CD4-positive, alpha-beta T cell treated with Interleukin-15 for 1 hour (primary cell): ENCODE results near the gene CYP1A1.
"Not testable (repeated sequence)": the region's sequence is repeated elsewhere in the genome, so short reads cannot be mapped to it uniquely, and the experiment has no call there.

ENCODE experiments used
- DNase-seq: peaks from one replicate; pipeline ENCODE4 v3.0.0-alpha.2; 2020

CYP1A1 gene

GRCh38 chr15:74733269-74733668 is 7.9 kb upstream of the CYP1A1 start:
- no peak for DNase-seq

- DNase-seq: no peak
Measured at GRCh38 chr15:74732846-74733245, 7.5 kb upstream of the CYP1A1 start.

GRCh38 chr15:74730619-74731316 is 5.4 kb upstream of the CYP1A1 start:
- no peak for DNase-seq

- not testable (repeated sequence) for DNase-seq
Measured at GRCh38 chr15:74729372-74729771, 4.0 kb upstream of the CYP1A1 start.

GRCh38 chr15:74728699-74729098 is 3.4 kb upstream of the CYP1A1 start:
- not testable (repeated sequence) for DNase-seq

GRCh38 chr15:74727727-74728126 is 2.4 kb upstream of the CYP1A1 start:
- no peak for DNase-seq

- DNase-seq: no peak
Measured at GRCh38 chr15:74726774-74727164, 1.4 kb upstream of the CYP1A1 start.

- peak; percentile 20 for DNase-seq
Measured at GRCh38 chr15:74725845-74726773, 781 bp upstream of the CYP1A1 start.

- no peak for DNase-seq
Measured at GRCh38 chr15:74724570-74725224, 631 bp downstream of the CYP1A1 start.

GRCh38 chr15:74723754-74724334 is 1.5 kb downstream of the CYP1A1 start:
- DNase-seq: no peak

GRCh38 chr15:74723187-74723586 is 2.1 kb downstream of the CYP1A1 start:
- DNase-seq: no peak

- DNase-seq: no peak
Measured at GRCh38 chr15:74722591-74722990, 2.7 kb downstream of the CYP1A1 start.

GRCh38 chr15:74716651-74717050 is 8.7 kb downstream of the CYP1A1 start:
- peak; percentile 28 for DNase-seq

GRCh38 chr15:74712311-74712710 is 13.0 kb downstream of the CYP1A1 start:
- DNase-seq: no peak

- DNase-seq: no peak
Measured at GRCh38 chr15:74710319-74711094, 14.8 kb downstream of the CYP1A1 start.

GRCh38 chr15:74709892-74710291 is 15.4 kb downstream of the CYP1A1 start:
- no peak for DNase-seq

- DNase-seq: no peak
Measured at GRCh38 chr15:74709011-74709410, 16.3 kb downstream of the CYP1A1 start.

GRCh38 chr15:74696808-74697207 is 28.5 kb downstream of the CYP1A1 start:
- no peak for DNase-seq

- DNase-seq: no peak
Measured at GRCh38 chr15:74696398-74696729, 29.0 kb downstream of the CYP1A1 start.

- peak; percentile 85 for DNase-seq
Measured at GRCh38 chr15:74695597-74696397, 29.5 kb downstream of the CYP1A1 start, which contains the start of gene EDC3. TSS of gene EDC3 (minus strand) at chr15:74696024. CDS start at chr15:74675124, 20,900 bp downstream.

GRCh38 chr15:74692327-74692726 is 33.0 kb downstream of the CYP1A1 start:
- DNase-seq: no peak
